Endodermal cell (in vitro differentiated cells): ENCODE results near the gene DBNDD2. TPM values are rescaled to one million over a fixed set of nuclear protein-coding genes. Genes with fewer than 3 reads are reported as not detected.
A peak's percentile ranks its signal among the peaks of the same experiment; 100 is the strongest.

ENCODE experiments used
- DNase-seq: peaks from one replicate; pipeline ENCODE4 v3.0.0-alpha.2; 2017
- H3K27ac ChIP-seq: 2 replicates; pipeline ENCODE4 v1.5.1; 2013; ENCODE audit warnings: mild to moderate bottlenecking, low read depth, low read length, moderate library complexity
- H3K27me3 ChIP-seq: 2 replicates; pipeline ENCODE4 v1.6.1; 2013; ENCODE audit warnings: mild to moderate bottlenecking, low read length, moderate library complexity; ENCODE audit not compliant: insufficient read depth, control insufficient read depth, poor library complexity, severe bottlenecking
- H3K36me3 ChIP-seq: 2 replicates; pipeline ENCODE4 v1.7.0; 2013; ENCODE audit warnings: mild to moderate bottlenecking, low read length, moderate library complexity; ENCODE audit not compliant: control insufficient read depth, insufficient read depth
- H3K4me1 ChIP-seq: one replicate; pipeline ENCODE4 v1.7.0; 2013; ENCODE audit warnings: low read length; ENCODE audit not compliant: control insufficient read depth, insufficient read depth
- H3K4me3 ChIP-seq: 2 replicates; pipeline ENCODE4 v1.5.1; 2013; ENCODE audit warnings: mild to moderate bottlenecking, low read length, moderate library complexity
- H3K9ac ChIP-seq: 2 replicates; pipeline ENCODE4 v1.6.1; 2013; ENCODE audit warnings: mild to moderate bottlenecking, low read length, moderate library complexity; ENCODE audit not compliant: poor library complexity, severe bottlenecking; ENCODE audit errors: extremely low read depth
- H3K9me3 ChIP-seq: 2 replicates; pipeline ENCODE4 v1.6.1; 2013; ENCODE audit warnings: mild to moderate bottlenecking, low read length, moderate library complexity; ENCODE audit not compliant: control insufficient read depth
- H3K27ac Mint-ChIP-seq: 2 replicates; pipeline ENCODE4 v1.8.0; 2020; ENCODE audit warnings: mixed read lengths
- H3K27me3 Mint-ChIP-seq: 2 replicates; pipeline ENCODE4 v1.8.0; 2021; ENCODE audit warnings: mild to moderate bottlenecking, mixed read lengths; ENCODE audit not compliant: insufficient read depth
- H3K36me3 Mint-ChIP-seq: 2 replicates; pipeline ENCODE4 v1.8.0; 2020; ENCODE audit warnings: low read depth, mixed read lengths
- H3K4me1 Mint-ChIP-seq: 2 replicates; pipeline ENCODE4 v1.8.0; 2020; ENCODE audit warnings: mixed read lengths
- H3K4me3 Mint-ChIP-seq: 2 replicates; pipeline ENCODE4 v1.8.0; 2020; ENCODE audit warnings: mild to moderate bottlenecking, moderate library complexity, mixed read lengths
- H3K9me3 Mint-ChIP-seq: 2 replicates; pipeline ENCODE4 v1.8.0; 2020; ENCODE audit warnings: mild to moderate bottlenecking, mixed read lengths
- WGBS, 2 experiments: methylation state at CpG; one replicate each; pipeline versions ENCODE4 v1.1.5 to v1.1.7; 2013; ENCODE audit warnings: missing lambda C conversion rate in 2 of 2, mixed read lengths in 1 of 2; ENCODE audit not compliant: insufficient coverage in 1 of 2, insufficient read length in 1 of 2; 5-methylcytosine and 5-hydroxymethylcytosine counted together
- long read RNA-seq, 4 experiments: library from polyadenylated mRNA in 2 of 4; library from RNA in 1 of 4; library from capped mRNA in 1 of 4; stranded (forward) in 3 of 4; unstranded in 1 of 4; transcript quantifications; one replicate each; pipeline ENCODE4 v2.0.0, GENCODE V29; 2020 to 2021; ENCODE audit warnings: inconsistent platforms in 1 of 4
- polyA plus RNA-seq, 2 experiments: library from polyadenylated mRNA; stranded (reverse); fragments of 50-300 nt; gene quantifications; one replicate each; pipeline ENCODE4 v1.2.3, GENCODE V29; 2013
- total RNA-seq, 2 donors: library from RNA; stranded (reverse); fragmentation: NEBNext Ultra II Directional in 1 of 2; extraction: Animal tissue kit (Norgen Biotek cat#: 25700) in 1 of 2; gene quantifications; 2 replicates in 1 of 2; 3 replicates in 1 of 2; pipeline ENCODE4 v1.2.1, GENCODE V29; 2021
- TF ChIP-seq, protein P1 (sequence below): fragments of 200-600 bp; sonication (generic); conservative IDR thresholded peaks from 2 replicates; pipeline ENCODE4 v1.5.0; 2021; ENCODE audit warnings: antibody characterized with exemption, mild to moderate bottlenecking

The DBNDD2 gene, protein sequence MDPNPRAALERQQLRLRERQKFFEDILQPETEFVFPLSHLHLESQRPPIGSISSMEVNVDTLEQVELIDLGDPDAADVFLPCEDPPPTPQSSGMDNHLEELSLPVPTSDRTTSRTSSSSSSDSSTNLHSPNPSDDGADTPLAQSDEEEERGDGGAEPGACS
- 10 to 100 TPM; 63.2 to 69.1 TPM for total RNA-seq
- polyA plus RNA-seq (2013, experiment 1 of 2): 39.0 TPM
- 41.4 TPM for polyA plus RNA-seq (2013, experiment 2 of 2)
- long read RNA-seq, experiment 1, transcript DBNDD2-203 (3 exons, 1,417 nt): minor isoform, 6 of 53 reads
- long read RNA-seq, experiment 1, transcript DBNDD2-202 (4 exons, 1,078 nt): major isoform, 24 of 53 reads
- long read RNA-seq, experiment 1, transcript DBNDD2-208 (4 exons, 1,118 nt): minor isoform, 5 of 53 reads
- long read RNA-seq, experiment 1, partial matches to known transcripts: 1 of 53 reads
- long read RNA-seq, experiment 1, other reads (novel, unspliced or antisense): 12 of 53 reads
- long read RNA-seq, experiment 2, transcript DBNDD2-202 (4 exons, 1,078 nt): major isoform, 58 of 131 reads
- long read RNA-seq, experiment 2, transcript DBNDD2-203 (3 exons, 1,417 nt): minor isoform, 10 of 131 reads
- long read RNA-seq, experiment 2, transcript DBNDD2-208 (4 exons, 1,118 nt): minor isoform, 22 of 131 reads
- long read RNA-seq, experiment 2, transcript DBNDD2-204 (4 exons, 1,537 nt): minor isoform, 13 of 131 reads
- long read RNA-seq, experiment 2, partial matches to known transcripts: 4 of 131 reads
- long read RNA-seq, experiment 2, other reads (novel, unspliced or antisense): 17 of 131 reads
- long read RNA-seq, experiment 3, transcript DBNDD2-202 (4 exons, 1,078 nt): major isoform, 33 of 72 reads
- long read RNA-seq, experiment 3, transcript DBNDD2-208 (4 exons, 1,118 nt): minor isoform, 17 of 72 reads
- long read RNA-seq, experiment 3, partial matches to known transcripts: 3 of 72 reads
- long read RNA-seq, experiment 3, other reads (novel, unspliced or antisense): 10 of 72 reads
- long read RNA-seq, experiment 4, transcript DBNDD2-204 (4 exons, 1,537 nt): minor isoform, 8 of 256 reads
- long read RNA-seq, experiment 4, transcript DBNDD2-202 (4 exons, 1,078 nt): minor isoform, 84 of 256 reads
- long read RNA-seq, experiment 4, transcript DBNDD2-201 (4 exons, 1,036 nt): minor isoform, 11 of 256 reads
- long read RNA-seq, experiment 4, transcript DBNDD2-208 (4 exons, 1,118 nt): major isoform, 109 of 256 reads
- long read RNA-seq, experiment 4, partial matches to known transcripts: 1 of 256 reads
- long read RNA-seq, experiment 4, other reads (novel, unspliced or antisense): 27 of 256 reads

- Histone ChIP-seq H3K36me3 (peaks cover 36% of the 10 kb centered on the region), H3K4me1 (peaks cover 4% of the 10 kb centered on the region), H3K9ac (peak within 1 kb of the TSS; percentile 95), H3K9me3 (peaks cover 5% of the 10 kb centered on the region), H3K27me3 (no peaks in the 10 kb centered on the region), H3K27ac (no peak within 1 kb of the TSS), H3K4me3 (peak within 1 kb of the TSS; percentile 94)
- Mint-ChIP-seq H3K27ac (peak within 1 kb of the TSS; percentile 91), H3K27me3 (peaks cover 29% of the 10 kb centered on the region), H3K9me3 (no peaks in the 10 kb centered on the region), H3K4me3 (peak within 1 kb of the TSS; percentile 82), H3K36me3 (peaks cover 38% of the 10 kb centered on the region), H3K4me1 (peaks cover 13% of the 10 kb centered on the region)
- TF ChIP-seq, protein P1, sequence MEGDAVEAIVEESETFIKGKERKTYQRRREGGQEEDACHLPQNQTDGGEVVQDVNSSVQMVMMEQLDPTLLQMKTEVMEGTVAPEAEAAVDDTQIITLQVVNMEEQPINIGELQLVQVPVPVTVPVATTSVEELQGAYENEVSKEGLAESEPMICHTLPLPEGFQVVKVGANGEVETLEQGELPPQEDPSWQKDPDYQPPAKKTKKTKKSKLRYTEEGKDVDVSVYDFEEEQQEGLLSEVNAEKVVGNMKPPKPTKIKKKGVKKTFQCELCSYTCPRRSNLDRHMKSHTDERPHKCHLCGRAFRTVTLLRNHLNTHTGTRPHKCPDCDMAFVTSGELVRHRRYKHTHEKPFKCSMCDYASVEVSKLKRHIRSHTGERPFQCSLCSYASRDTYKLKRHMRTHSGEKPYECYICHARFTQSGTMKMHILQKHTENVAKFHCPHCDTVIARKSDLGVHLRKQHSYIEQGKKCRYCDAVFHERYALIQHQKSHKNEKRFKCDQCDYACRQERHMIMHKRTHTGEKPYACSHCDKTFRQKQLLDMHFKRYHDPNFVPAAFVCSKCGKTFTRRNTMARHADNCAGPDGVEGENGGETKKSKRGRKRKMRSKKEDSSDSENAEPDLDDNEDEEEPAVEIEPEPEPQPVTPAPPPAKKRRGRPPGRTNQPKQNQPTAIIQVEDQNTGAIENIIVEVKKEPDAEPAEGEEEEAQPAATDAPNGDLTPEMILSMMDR: no peak
- DNase-seq: no peak
- 89 to 99% methylated on average over 13 to 21 of the region's 21 CpGs for WGBS, 2 experiments
Measured at GRCh38 chr20:45407783-45408645, at the start of gene DBNDD2. Gene DBNDD2 (plus strand): TSS chr20:45408289. CDS start chr20:45408468, 179 bp downstream.

DNA sequence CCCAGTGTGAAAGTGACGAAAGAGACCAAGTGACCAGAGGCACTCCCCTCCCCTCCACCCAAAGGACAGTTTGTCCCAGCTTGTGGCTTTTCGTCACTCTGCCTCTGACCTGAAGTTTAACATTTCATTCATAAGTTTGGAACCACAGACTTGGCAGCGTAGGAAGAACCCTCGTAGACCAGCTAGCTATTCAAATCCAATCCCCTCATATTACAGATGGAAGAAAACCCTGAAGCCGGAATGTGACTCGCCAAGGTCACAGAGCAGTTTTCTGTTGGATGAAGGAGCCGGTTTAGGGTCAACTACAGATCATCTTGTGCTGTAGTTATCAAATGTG lies 49.1 kb upstream of the DBNDD2 start:
- Histone ChIP-seq H3K4me3 (no peak overlapping the region), H3K27me3 (no peaks in the 10 kb centered on the region), H3K4me1 (peaks cover 2% of the 10 kb centered on the region), H3K36me3 (no peaks in the 10 kb centered on the region), H3K9ac (no peak overlapping the region), H3K27ac (no peak overlapping the region), H3K9me3 (no peaks in the 10 kb centered on the region)
- Mint-ChIP-seq H3K36me3 (no peaks in the 10 kb centered on the region), H3K9me3 (no peaks in the 10 kb centered on the region), H3K27me3 (no peaks in the 10 kb centered on the region), H3K4me1 (peaks cover 20% of the 10 kb centered on the region), H3K4me3 (no peak overlapping the region), H3K27ac (no peak overlapping the region)
- no peak for DNase-seq
- 88 to 91% methylated on average over 3 to 7 of the region's 7 CpGs for whole genome bisulfite sequencing, 2 experiments
- TF ChIP-seq, protein P1: no peak
